ENCODE data around the gene TRPC1.
A peak's percentile ranks its signal among the peaks of the same experiment; 100 is the strongest.

Gene TRPC1

DNA sequence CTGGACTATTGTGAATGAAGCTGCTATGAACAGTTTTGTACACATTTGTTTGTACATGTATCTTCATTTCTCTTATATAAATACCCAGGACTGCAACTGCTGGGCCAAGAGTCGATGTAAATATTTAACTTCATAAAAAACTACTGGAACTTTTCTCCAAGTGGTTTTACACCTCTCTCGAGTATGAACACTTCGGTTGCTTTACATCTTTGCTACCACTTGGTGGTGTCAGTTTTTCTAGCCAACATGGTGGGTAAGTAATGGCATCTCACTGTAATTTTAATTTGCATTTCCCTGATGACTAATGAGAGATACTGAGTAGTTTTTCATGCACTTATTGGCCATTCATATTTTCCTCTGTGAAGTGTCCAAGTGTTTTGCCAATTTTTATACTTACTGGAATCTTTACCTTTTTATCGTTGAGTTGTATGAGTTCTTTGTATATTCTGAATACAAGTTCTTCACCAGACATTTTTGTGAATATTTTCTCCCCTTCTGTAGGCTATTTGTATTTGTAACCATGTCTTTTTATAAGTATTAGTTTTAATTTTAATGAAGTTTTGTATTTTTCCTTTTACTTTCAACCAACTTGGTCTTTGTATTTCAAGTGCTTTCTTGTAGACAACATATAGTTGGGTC, 120.6 kb downstream of the TRPC1 start:
- no peak for DNase-seq (ENCODE audit: low spot score)

DNA sequence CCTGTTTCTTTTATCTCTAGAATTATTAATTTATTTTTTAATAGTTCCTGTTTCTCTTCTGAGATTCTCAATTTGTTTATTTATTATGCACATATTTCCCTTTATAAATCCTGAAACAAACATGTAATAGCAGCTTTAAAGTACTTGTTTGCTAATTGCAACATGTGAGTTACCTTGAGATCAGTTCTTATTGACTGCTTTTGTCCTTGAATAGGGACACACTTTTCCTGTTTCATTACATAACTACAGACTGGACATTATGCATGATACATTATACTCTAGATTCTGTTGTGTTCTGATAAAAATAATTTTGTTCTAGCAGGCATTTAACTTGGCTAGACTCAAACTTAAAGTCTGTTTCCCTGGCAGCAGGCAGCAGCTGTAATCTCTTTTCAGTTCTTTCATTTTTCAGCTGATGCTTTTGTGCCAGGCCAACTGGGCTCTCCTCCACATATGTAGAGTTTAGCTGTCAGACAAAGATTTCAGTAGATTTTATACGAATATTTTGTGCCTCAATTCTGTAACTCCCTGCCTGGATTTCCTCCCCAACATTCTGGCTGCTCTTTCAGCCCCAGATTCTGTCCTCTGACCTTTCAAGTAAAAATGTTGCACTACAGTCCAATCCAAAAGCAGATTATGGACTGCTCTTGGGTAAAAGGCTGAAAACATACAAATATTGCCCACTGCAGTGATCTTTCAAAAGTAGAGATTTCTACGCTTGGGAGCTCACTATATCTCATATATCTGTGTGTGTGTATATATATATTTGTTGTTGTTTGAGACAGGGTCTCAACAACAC, 123.1 kb downstream of the TRPC1 start:
- no peak for DNase-seq (ENCODE audit: low spot score)

GRCh38 chr3:142849148-142849547, 125.3 kb downstream of the TRPC1 start:
- no peak for DNase-seq (ENCODE audit: low spot score)

GRCh38 chr3:142850395-142851023, 126.7 kb downstream of the TRPC1 start:
- no peak for DNase-seq (ENCODE audit: low spot score)

DNA sequence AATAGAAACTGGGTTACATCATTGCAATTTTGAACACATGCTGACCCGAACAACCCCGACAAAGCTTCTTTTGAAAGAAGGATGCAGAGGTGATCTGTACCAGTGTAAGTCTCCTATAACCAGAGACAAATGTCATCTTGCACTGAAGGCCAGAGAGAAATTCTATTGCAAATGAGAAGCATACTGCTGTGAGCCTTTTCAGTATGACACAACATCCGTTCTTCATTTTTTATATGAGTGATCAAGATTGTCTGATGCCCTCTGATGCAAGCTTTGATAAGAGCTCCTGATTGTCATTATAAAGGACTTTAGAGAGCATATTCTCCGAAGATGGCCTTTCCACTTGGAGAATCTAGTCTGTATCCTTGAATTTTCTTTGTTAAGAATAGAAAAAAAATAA, 128.2 kb downstream of the TRPC1 start:
- DNase-seq (ENCODE audit: low spot score), result no peak

GRCh38 chr3:142853270-142854168, 129.7 kb downstream of the TRPC1 start:
- no peak for DNase-seq (ENCODE audit: low spot score)

DNA sequence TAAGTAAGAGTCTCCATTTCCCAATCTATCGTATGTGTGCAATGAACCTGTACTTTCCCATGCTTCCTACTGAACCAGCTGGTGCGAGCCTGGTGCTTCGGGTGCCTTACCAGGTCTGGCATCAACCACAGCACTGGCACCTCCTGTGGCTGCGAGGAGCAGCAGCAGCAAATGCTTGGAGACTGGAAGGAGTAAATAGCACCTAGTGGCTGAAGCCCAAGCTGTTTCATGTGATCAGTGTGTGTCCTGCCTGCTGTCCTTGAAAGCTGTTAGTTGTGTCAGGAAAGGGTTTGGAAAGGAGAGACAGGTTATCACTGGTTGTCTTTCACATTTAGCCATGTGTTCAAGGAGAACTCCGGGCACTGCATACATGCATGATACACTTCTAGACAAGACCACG, 133.2 kb downstream of the TRPC1 start:
- peak; percentile 60 for DNase-seq (ENCODE audit: low spot score)
